ENCODE results near the gene OSBP2.
"Not testable (repeated sequence)": the region's sequence is repeated elsewhere in the genome, so short reads cannot be mapped to it uniquely, and the experiment has no call there.

Gene OSBP2

GRCh38 chr22:30705710-30706651, 11.3 kb downstream of the OSBP2 start:
- TF ChIP-seq, protein P1, sequence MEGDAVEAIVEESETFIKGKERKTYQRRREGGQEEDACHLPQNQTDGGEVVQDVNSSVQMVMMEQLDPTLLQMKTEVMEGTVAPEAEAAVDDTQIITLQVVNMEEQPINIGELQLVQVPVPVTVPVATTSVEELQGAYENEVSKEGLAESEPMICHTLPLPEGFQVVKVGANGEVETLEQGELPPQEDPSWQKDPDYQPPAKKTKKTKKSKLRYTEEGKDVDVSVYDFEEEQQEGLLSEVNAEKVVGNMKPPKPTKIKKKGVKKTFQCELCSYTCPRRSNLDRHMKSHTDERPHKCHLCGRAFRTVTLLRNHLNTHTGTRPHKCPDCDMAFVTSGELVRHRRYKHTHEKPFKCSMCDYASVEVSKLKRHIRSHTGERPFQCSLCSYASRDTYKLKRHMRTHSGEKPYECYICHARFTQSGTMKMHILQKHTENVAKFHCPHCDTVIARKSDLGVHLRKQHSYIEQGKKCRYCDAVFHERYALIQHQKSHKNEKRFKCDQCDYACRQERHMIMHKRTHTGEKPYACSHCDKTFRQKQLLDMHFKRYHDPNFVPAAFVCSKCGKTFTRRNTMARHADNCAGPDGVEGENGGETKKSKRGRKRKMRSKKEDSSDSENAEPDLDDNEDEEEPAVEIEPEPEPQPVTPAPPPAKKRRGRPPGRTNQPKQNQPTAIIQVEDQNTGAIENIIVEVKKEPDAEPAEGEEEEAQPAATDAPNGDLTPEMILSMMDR (IDR thresholded peaks at IDR 0.05), result no peak
- TF ChIP-seq ZFX (IDR thresholded peaks at IDR 0.05; ENCODE audit: borderline replicate concordance), result no peak
- no peak overlapping the region for H3K27ac ChIP-seq

DNA sequence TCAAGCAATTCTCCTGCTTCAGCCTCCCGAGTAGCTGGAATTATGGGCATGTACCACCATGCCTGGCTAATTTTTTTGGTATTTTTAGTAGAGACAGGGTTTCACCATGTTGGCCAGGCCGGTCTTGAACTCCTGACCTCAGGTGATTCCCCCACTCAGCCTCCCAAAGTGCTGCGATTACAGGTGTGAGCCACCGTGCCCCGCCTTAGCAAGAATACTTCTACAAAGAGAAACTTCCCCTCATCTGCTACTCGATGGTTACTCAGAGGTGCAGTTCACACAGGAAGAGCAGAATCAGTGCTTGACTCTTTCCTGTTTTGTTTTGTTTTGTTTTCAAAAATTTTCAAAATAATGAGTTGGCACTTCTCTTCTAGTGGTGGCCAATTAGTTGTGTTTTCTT, 15.3 kb downstream of the OSBP2 start:
- H3K27ac ChIP-seq, result not testable (repeated sequence)

DNA sequence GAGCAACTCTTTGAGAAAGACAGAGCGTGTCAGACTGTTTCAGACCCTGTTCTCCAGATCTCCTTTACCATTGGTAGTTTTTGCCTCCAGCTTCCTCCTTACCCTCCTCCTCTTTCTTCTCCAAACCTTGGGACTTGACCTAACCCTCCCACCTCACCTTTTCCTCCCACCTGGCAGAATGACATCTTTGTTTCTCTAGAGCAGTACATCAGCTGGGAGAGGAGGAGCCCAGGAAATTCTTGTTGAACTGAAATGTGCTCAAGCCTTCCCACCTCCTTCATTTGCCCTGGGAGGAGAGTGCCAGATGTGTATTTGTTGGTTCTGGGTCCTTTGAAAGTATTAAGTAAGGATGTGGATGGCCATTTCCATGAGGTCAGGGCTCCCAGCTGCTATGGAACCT, 17.4 kb downstream of the OSBP2 start:
- TF ChIP-seq, protein P1 (IDR thresholded peaks at IDR 0.05), result no peak
- no peak for TF ChIP-seq ZFX (IDR thresholded peaks at IDR 0.05; ENCODE audit: borderline replicate concordance)
- no peak overlapping the region for H3K27ac ChIP-seq

DNA sequence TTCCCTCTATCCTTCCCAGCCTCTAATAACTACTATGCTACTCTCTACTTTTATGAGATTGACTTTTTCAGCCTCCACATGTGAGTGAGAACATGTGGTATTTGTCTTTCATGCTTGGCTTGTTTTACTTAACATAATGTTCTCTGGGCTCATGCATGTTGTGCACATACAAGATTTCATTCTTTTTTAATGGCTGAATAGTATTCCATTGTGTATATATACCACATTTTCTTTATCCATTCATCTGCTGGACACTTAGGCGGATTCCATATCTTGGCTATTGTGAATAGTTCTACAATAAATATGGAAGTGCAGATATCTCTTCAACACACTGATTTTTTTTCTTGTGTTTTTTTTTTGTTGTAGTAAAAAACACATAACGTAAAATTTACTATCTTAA, 19.4 kb downstream of the OSBP2 start:
- no peak overlapping the region for H3K27ac ChIP-seq
- TF ChIP-seq, protein P1 (IDR thresholded peaks at IDR 0.05), result no peak
- TF ChIP-seq ZFX (IDR thresholded peaks at IDR 0.05; ENCODE audit: borderline replicate concordance), result no peak

- H3K27ac ChIP-seq, result no peak overlapping the region
- no peak for TF ChIP-seq ZFX (IDR thresholded peaks at IDR 0.05; ENCODE audit: borderline replicate concordance)
- TF ChIP-seq, protein P1 (IDR thresholded peaks at IDR 0.05), result no peak
These were observed 22.8 kb downstream of the OSBP2 start for GRCh38 chr22:30717331-30717921.

DNA sequence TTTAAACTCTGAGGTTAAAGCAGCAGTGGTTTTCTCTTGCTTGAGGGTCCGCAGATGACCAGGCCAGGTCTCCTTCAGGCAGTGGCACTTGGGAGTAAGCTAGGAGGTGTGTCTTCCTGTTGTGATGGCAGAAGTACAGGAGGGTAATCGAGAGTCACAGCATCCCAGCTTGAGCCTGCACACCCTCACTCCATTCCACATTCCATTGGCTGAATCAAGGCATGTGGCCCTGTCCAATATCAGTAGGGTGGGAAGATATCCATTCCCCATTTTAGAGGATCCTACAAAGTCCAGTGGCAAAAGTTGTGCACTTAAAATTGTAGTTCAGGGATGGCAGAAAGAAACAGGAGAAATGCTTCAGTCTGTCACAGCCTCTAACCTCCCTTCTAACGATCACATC, 23.3 kb downstream of the OSBP2 start:
- TF ChIP-seq, protein P1 (IDR thresholded peaks at IDR 0.05), result no peak
- TF ChIP-seq ZFX (IDR thresholded peaks at IDR 0.05; ENCODE audit: borderline replicate concordance), result no peak
- no peak overlapping the region for H3K27ac ChIP-seq

DNA sequence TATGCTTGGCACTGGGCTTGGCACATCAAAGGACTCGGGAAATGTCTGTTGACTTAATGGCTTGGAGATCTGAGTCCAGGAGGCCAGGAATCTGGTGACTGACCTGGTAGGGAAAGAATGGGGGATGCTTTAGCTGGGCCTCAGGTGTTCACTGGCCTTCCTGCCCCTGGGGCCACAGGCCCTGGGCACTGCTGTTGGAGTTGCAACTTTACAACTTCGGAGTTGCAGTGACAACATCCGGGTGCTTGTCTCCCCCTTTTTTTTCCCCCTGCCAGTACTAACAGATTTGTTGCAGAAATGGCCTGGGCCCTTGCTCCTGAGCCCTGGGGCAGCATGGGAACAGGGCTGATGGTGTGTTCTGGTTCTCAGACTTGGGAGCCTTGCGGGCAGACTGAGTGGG, 23.8 kb downstream of the OSBP2 start:
- no peak for TF ChIP-seq ZFX (IDR thresholded peaks at IDR 0.05; ENCODE audit: borderline replicate concordance)
- TF ChIP-seq, protein P1 (IDR thresholded peaks at IDR 0.05), result no peak
- H3K27ac ChIP-seq, result no peak overlapping the region

All from 22Rv1 (cell line).